HG03135 (cell line): Measurements from ENCODE around the gene NAT14.
A peak's percentile ranks its signal among the peaks of the same experiment; 100 is the strongest.

Experiments used
- ATAC-seq: cut with Tn5 transposase; IDR thresholded peaks from one replicate; pipeline ENCODE4 v1.9.1; 2021; ENCODE audit warnings: mild to moderate bottlenecking, moderate library complexity; ENCODE audit not compliant: unreplicated experiment

Gene NAT14

DNA sequence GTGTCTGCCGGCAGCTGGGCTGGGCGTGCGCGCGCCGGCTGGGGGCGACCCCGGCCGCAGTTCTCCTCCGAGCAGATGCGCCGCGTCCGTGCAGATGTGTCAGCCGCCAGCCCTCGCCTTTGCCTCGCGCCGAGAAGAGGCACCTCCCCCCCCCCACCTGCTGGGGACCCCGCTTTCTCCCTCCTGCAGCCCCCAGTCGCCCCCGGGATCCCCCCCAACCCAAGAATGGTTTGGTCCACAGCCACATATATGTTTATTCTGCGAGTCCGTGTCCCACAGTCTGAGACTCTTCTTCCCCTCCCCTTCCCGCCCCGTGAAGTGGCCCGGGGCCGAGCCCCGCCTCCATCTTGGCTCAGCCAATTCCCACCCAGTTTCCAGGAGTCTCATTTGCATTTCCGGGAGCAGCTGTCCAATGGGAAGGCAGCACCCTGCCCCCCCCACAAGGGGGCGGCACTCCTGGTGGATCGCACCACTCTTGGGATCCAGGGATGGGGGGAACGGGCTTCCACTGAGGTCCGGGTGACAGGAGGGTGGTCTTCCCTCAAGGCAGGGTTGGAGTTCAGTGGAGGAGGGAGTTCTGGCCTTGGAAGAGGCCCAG lies 32.1 kb upstream of the NAT14 start:
- no peak for ATAC-seq

DNA sequence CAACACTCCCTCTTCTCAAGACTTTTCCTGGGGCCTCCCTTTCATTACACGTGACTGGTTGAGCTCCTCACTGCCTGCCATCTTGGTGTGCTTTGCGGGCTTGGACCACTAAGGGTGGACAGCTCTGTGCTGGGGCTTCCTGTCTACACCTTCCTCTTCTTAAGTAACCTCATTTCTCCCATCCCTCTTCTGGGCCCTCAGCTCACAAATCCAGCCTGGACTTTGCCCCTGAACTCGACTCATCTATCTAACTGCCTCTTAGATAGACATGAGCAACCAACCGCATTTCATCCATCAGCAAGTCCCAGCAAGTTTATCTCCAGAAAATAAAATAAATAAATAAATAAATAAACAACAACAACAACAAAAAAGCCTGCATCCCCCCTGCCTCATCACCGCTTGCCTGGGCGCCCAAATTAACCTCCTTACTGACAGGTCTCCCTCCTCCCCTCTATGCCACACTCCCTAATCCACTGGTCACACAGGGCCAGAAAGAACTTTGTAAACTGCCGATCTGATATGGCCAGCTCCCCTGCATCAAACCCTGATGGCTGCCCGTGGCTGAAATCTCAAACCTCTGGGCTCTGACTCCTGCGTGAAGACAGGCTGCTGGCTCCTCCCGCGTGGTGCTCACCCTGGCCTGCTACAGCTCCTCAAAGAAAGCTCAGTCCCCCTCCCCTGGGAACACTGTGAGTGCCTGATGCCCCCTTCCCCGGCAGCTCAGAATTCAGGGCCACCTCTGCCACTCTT lies 31.3 kb upstream of the NAT14 start:
- no peak for ATAC-seq

DNA sequence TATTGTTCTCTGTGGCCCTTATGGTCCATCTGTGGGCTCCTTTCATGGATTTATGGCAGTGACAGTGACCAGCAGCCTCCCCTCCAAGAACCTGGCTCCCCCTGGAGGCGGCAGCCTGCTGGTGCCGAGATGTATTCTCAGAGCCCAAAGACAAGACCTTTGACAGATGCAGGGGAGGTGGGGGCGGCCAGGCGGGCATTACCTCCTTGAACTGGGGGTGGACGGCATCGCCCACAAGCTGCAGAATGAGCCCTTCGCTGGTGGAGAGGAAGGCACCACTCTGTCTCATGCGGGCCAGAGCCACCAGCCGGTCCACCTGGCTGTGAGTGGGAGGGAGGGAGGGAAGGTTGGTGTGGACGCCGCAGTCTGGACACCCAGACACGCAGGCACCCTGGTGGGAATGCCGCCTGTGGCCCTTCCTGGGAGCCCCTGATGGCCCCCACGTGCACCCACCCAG lies 30.2 kb upstream of the NAT14 start:
- ATAC-seq: no peak

DNA sequence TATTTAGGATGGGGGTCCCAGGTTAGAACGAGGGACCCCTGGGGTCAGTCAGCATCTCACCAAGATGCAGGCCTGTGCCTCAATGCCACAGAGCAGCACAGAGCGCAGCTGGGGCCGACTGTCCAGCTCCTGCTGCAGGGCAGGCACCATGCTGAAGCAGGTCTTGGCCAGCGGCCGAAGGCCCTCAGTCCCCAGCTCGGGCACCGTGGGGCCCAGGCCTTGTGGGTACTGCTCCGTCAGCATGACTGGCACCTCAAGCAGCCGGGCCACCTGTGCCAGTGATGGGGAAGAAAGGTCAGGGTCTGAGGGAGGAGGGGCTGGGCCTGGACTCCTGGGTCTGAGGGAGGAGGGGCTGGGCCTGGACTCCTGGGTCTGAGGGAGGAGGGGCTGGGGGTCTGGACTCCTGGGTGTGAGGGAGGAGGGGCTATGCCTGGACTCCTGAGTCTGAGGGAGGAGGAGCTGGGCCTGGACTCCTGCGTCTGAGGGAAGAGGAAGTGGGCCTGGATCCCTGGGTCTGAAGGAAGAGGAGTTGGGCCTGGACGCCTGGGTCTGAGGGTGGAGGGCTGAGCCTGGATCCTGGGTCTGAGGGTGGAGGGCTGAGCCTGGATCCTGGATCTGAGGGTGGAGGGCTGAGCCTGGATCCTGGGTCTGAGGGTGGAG lies 29.3 kb upstream of the NAT14 start:
- ATAC-seq: no peak

DNA sequence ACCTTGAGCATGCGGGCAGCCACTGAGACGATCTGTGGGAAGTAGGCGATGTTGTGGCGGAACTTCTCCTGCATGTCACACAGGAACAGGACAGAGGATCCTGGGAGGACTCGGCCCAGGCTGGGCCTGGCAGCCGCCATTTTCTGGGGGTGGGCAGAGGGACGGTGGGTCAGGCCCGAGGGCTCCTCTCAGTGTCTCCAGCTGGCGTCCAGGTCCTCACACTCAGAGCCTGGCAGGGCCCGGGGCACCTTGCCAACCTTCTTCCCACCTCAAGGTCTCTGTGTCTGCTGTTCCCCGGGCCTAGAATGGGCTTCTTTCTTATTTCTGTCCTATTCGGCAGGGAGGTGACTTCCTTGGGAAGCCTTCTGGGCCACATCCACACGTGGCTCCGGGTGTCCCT lies 28.6 kb upstream of the NAT14 start:
- no peak for ATAC-seq

DNA sequence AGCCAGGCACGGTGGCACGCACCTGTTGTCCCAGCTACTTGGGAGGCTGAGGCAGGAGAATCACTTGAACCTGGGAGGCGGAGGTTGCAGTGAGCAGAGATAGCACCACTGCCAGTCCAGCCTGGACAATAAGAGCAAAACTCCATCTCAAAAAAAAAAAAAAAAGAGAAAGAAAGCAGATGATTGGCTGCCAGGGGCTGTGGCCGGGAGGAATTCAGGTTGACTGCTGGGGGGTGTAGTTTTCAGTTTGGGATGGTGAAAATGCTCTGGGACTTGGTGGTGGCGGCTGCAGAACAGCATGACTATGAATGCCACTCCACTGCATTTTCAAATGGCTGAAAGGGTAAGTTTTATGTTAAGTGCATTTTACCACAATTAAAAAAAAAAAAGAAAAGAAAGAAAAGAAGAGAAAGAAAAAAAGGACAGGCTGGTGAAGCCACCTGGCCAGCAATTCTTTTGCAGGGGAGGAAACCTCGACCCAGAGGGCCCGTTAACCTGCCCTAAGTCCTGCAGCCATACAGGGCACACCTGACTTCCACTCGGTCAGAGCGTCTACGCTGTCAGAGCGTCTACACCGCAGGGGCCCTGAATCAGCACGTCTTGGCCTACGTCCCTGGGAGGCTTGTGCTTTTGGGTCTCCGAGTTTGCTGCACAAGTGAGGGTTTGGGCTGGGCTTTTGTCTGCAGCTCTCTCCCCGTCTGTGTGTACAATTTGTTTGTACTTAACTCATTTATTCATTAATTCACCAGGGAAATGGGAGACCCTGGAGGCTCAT lies 27.1 kb upstream of the NAT14 start:
- ATAC-seq: no peak

DNA sequence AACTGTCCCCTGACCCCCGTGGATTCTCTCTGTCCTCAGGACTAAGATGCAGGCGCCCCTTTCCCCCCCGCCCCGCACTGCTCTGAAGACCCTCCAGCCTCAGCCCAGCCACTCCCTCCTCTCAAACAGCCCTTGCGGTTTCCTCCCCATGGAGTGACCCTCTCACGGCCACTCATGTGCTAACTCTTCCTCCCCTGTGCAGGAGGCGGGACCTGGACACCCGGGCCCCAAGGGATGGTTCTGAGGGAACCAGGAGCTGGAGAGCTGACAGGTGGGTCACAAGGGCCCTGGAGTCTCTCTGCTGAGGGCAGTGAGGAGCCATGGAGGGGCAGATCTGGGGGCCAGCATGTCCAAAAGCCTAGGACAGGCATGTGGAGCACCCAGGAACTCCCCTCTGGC lies 25.4 kb upstream of the NAT14 start:
- ATAC-seq: no peak

DNA sequence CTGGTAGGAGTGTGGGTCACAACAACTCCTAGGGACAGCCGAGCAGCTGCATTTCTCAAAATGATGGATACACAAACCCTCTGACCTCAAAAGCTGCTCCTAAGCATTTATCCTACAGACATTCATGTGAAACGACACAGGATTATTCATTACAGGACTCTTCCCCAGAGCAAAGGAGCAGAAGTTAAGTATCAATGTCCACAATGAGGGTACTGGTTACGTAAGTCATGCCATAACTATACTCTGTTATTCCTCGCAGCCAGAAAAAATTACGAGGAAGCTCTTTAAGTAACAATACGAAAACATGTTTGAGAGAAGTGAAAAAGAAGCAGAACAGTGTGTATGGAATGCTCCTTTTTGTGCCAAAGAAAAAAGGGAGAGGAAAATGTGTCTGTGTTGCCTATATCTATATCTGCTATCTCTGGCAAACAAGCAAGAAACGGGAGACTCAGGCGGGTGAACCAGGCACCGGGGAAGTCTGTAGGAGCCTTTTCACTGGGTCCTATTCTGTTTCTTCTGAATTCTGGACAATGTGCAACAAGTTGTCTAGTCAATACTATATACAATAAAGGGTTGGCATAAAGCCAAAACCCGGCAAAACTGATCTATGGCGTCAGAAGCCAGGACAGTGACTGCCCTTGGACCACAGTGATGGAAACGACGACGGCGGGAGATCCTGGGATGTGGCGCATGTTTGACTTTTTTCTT lies 24.9 kb upstream of the NAT14 start:
- no peak for ATAC-seq

DNA sequence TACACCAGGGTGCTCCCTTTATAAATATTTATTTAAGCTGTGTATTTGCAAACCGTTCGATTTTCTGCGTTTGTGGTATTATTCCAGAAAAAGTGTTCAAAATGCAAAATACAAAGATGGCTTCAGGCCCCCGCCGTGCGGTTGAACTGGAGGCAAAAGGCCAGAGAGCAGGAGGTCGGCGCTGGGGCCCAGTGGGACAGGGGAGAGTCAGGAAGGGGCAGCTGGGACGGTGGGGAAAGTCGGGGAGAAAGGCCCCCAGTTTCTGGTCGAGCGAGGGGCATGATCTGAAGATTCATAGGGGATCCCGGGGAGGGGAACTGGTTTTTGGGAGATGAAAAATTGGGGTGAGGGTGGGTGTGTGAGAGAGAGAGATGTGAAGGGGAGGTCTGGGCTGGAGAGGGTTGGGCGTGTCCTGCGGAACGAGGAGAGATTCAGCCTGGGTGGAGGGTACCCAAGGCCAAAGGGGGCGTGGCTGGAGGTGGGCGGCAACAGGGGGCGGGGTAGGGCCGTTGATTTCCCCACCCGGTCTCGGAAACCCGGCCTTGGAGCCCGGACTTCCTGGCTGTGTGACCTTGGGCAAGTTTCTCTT lies 24.2 kb upstream of the NAT14 start:
- no peak for ATAC-seq

GRCh38 chr19:55461259-55461973 lies 23.6 kb upstream of the NAT14 start, which contains the start of gene ISOC2:
Gene ISOC2 (minus strand): TSS chr19:55461642. CDS start chr19:55456486, 5,156 bp downstream.
- ATAC-seq: peak; percentile 88

GRCh38 chr19:55461974-55462626 lies 22.9 kb upstream of the NAT14 start:
- ATAC-seq: no peak

DNA sequence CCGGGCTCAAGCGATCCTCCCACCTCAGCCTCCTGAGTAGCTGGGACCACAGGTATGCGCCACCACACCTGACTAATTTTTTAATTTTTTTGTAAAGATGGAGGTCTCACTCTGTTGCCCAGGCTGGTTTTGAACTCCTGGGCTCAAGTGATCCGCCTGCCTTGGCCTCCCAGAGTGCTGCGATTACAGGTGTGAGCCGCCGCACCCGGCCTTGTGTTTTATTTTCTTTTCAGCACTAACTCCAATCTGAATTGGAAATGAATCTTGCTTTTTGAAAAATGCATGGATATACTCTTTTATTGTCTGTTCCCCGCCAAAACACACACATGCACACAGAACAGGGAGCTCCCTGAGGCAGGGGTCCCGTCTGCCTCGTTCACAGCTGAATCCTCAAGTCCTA lies 22.3 kb upstream of the NAT14 start:
- no peak for ATAC-seq

DNA sequence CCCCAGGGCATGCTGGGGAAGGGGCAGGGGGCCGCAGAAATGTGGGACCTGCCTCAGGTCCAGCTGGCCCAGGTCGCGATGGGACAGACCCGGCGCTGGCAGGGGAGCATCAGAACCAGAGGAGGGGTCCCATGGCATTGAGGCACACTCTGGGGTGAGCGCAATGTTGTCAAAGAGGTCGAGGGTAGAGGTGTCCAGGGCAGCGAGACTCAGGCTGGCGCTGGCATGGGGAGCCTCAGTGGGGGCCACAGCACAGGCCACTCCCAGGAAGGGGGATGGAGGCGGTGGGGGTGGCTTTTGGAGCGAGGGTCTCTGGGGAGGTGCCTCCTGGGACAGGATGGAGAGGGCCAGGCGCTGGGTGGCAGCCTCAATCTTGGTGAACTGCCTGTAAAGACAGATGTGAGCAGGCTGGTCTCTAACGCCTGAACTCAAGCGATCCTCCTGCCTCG lies 21.4 kb upstream of the NAT14 start:
- no peak for ATAC-seq

DNA sequence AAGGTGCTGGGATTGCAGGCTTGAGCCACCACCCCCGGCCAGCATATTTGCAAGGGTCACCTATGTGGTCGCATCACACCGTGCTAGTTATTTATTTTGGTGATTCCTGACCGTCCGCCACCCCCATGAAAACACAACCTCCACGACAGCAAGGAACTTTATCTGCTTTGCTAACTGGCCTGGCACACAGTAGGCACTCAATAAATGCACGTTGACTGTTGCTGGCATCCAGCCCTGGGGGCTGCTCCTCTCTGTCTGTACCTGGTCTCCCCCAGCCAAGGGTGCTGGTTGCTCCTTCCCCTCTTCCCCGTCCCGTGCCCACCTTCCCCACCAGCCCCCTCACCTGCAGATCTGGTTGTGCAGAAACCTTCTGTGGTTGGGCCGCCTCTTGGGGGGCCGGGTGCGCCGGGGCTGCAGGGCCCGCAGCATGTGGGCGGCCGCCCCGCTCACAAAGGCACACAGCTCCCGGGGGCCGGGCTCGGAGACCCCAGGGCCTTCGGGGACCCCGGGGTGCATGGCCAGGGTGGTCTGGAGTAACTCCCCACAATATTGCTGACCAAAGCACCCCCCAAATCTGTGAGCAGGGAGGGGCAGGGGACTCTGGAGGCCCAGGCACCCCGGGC lies 20.8 kb upstream of the NAT14 start:
- no peak for ATAC-seq

- no peak for ATAC-seq
Observed at GRCh38 chr19:55464662-55465054, 20.3 kb upstream of the NAT14 start, which contains the start of gene C19orf85. Gene C19orf85 (minus strand): TSS chr19:55464751. CDS start chr19:55464554, 197 bp downstream.

- ATAC-seq: no peak
Observed at GRCh38 chr19:55465460-55466240, 19.3 kb upstream of the NAT14 start.

DNA sequence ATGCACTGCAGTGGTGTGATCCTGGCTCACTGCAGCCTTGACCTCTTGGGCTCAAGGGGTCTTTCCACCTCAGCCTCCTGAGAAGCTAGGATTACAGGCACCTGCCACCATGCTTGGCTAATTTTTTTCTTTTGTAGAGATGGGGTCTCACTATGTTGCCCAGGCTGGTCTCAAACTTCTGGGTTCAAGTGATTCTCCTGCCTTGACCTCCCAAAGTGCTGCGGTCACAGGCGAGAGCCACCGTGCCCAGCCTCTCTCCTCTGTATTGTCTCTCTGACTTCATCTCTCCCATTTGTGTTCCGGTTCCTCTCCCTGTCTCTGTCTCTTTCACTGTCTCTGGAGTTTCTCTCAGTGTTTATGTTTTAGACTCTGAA lies 18.8 kb upstream of the NAT14 start:
- ATAC-seq: no peak
